ENCODE results near the gene PALMD. TPM values are rescaled to one million over a fixed set of nuclear protein-coding genes. Genes with fewer than 3 reads are reported as not detected.

Gene PALMD
- total and polyA plus RNA-seq, 2 donors (not counting 1 experiment from before 2014, with no cell fraction given): not detected

- no peaks in the 10 kb centered on the region for H3K4me1 ChIP-seq (ENCODE audit: control insufficient read depth in 2 of 2, insufficient read depth in 2 of 2, low read length in 2 of 2)
- POLR2A ChIA-PET: no interaction called here
- no peak overlapping the region for H3K4me3 Mint-ChIP-seq
- H3K4me2 ChIP-seq (replicated peaks; ENCODE audit: low read depth, low read length, poor library complexity, severe bottlenecking): no peak overlapping the region
- H3K79me2 ChIP-seq (ENCODE audit: control insufficient read depth, insufficient read depth, low read length): no peaks in the 10 kb centered on the region
- H3K27me3 ChIP-seq (replicated peaks in 1 of 4; ENCODE audit: control extremely low read depth in 1 of 4, control insufficient read depth in 3 of 4, insufficient read depth in 4 of 4, low read length in 3 of 4): no peaks in the 10 kb centered on the region
- H3K27me3 Mint-ChIP-seq: no peaks in the 10 kb centered on the region
- no peaks in the 10 kb centered on the region for H4K20me1 ChIP-seq (ENCODE audit: control insufficient read depth, insufficient read depth, low read length, poor library complexity, severe bottlenecking)
- CTCF ChIA-PET: interaction anchor here (1.0 kb wide), 1 partner anchor 9 kb away, joined by 3 read pairs; no protein-coding TSS in a partner anchor
- WGBS (ENCODE audit: insufficient coverage): 96% methylated on average over 3 of the region's 5 CpGs
- no peak overlapping the region for H3K27ac Mint-ChIP-seq
- no peaks in the 10 kb centered on the region for H3K36me3 ChIP-seq (replicated peaks in 1 of 2; ENCODE audit: control extremely low read depth in 1 of 2, control insufficient read depth in 1 of 2, extremely low read depth in 1 of 2, insufficient read depth in 2 of 2, low read length in 1 of 2)
- TF ChIP-seq CTCF (IDR thresholded peaks at IDR 0.05) (no peak), EZH2 (IDR thresholded peaks at IDR 0.05; ENCODE audit: borderline replicate concordance, insufficient read depth, low read depth, low read length, poor library complexity, severe bottlenecking) (no peak)
- DNase-seq: no peak
- H3K9ac ChIP-seq (ENCODE audit: low read length): no peak overlapping the region
- intact Hi-C loops (cut with micrococcal nuclease): no loop called here
- ATAC-seq (ENCODE audit: low read depth): no peak
- no peak overlapping the region for H2AFZ ChIP-seq (ENCODE audit: insufficient read depth, low read depth, low read length, poor library complexity, severe bottlenecking)
- H3K9me3 Mint-ChIP-seq (ENCODE audit: insufficient read depth): no peaks in the 10 kb centered on the region
- no peaks in the 10 kb centered on the region for H3K4me1 Mint-ChIP-seq
- H3K27ac ChIP-seq (ENCODE audit: low read length in 2 of 2): no peak overlapping the region
- no peak overlapping the region for H3K4me3 ChIP-seq (ENCODE audit: control extremely low read depth in 1 of 5, extremely low read depth in 1 of 5, insufficient read depth in 1 of 5, low read depth in 2 of 5, low read length in 4 of 5)
- H3K9me3 ChIP-seq (ENCODE audit: control extremely low read depth in 1 of 3, control insufficient read depth in 2 of 3, insufficient read depth in 1 of 3, low read length in 2 of 3): no peaks in the 10 kb centered on the region
Observed at GRCh38 chr1:99627615-99628014, 18.3 kb upstream of the PALMD start.

GRCh38 chr1:99629164-99629563 is 16.7 kb upstream of the PALMD start:
- Histone ChIP-seq H3K9me3 (ENCODE audit: control extremely low read depth in 1 of 3, control insufficient read depth in 2 of 3, insufficient read depth in 1 of 3, low read length in 2 of 3) (no peaks in the 10 kb centered on the region), H3K4me3 (ENCODE audit: control extremely low read depth in 1 of 5, extremely low read depth in 1 of 5, insufficient read depth in 1 of 5, low read depth in 2 of 5, low read length in 4 of 5) (no peak overlapping the region), H3K9ac (ENCODE audit: low read length) (no peak overlapping the region), H4K20me1 (ENCODE audit: control insufficient read depth, insufficient read depth, low read length, poor library complexity, severe bottlenecking) (no peaks in the 10 kb centered on the region), H3K4me1 (ENCODE audit: control insufficient read depth in 2 of 2, insufficient read depth in 2 of 2, low read length in 2 of 2) (no peaks in the 10 kb centered on the region), H3K27me3 (replicated peaks in 1 of 4; ENCODE audit: control extremely low read depth in 1 of 4, control insufficient read depth in 3 of 4, insufficient read depth in 4 of 4, low read length in 3 of 4) (no peaks in the 10 kb centered on the region), H2AFZ (ENCODE audit: insufficient read depth, low read depth, low read length, poor library complexity, severe bottlenecking) (no peak overlapping the region), H3K36me3 (replicated peaks in 1 of 2; ENCODE audit: control extremely low read depth in 1 of 2, control insufficient read depth in 1 of 2, extremely low read depth in 1 of 2, insufficient read depth in 2 of 2, low read length in 1 of 2) (no peaks in the 10 kb centered on the region), H3K4me2 (replicated peaks; ENCODE audit: low read depth, low read length, poor library complexity, severe bottlenecking) (no peak overlapping the region), H3K79me2 (ENCODE audit: control insufficient read depth, insufficient read depth, low read length) (no peaks in the 10 kb centered on the region), H3K27ac (ENCODE audit: low read length in 2 of 2) (no peak overlapping the region)
- ATAC-seq (ENCODE audit: low read depth): no peak
- Mint-ChIP-seq H3K9me3 (ENCODE audit: insufficient read depth) (no peaks in the 10 kb centered on the region), H3K27me3 (no peaks in the 10 kb centered on the region), H3K4me1 (no peaks in the 10 kb centered on the region), H3K4me3 (no peak overlapping the region), H3K27ac (no peak overlapping the region)
- TF ChIP-seq CTCF (IDR thresholded peaks at IDR 0.05) (no peak), EZH2 (IDR thresholded peaks at IDR 0.05; ENCODE audit: borderline replicate concordance, insufficient read depth, low read depth, low read length, poor library complexity, severe bottlenecking) (no peak)
- POLR2A ChIA-PET: no interaction called here
- DNase-seq: no peak
- CTCF ChIA-PET: interaction anchor here (0.7 kb wide), 1 partner anchor 21 kb away, joined by 3 read pairs; no protein-coding TSS in a partner anchor
- intact Hi-C loops (cut with micrococcal nuclease): no loop called here
- 71% methylated on average over 1 of the region's 1 CpG for WGBS (ENCODE audit: insufficient coverage)
